Heart left ventricle (tissue), 13 donors: Measurements from ENCODE around the gene SATB2.

ENCODE experiments used
- POLR2A ChIP-seq, 2 donors: fragments of 450-650 bp; IDR thresholded peaks; one replicate each; pipeline ENCODE4 v1.6.1; 2017; ENCODE audit warnings: antibody characterized with exemption in 2 of 2, mild to moderate bottlenecking in 2 of 2, moderate library complexity in 2 of 2
- TF ChIP-seq, protein P1 (sequence below), 12 donors: fragments of 200-600 bp; sonication (generic) in 4 of 12; IDR thresholded peaks; one replicate each; pipeline versions ENCODE4 v1.5.0 to v1.8.0; 2018 to 2022; ENCODE audit warnings: antibody characterized with exemption in 12 of 12, mild to moderate bottlenecking in 5 of 12
- donor health status: ischemic (EF 13 %, LVEDD 7.1; RV severe dilation, severe dysfunction).
- donor health status: DM: no; HTN: yes; CAD: no.
- donor health status: DM: no; HTN: no; CAD: no.
- donor health status: ischemic (EF 25% LVEDD 6.9; RV normal size, moderate dysfunction).
- donor health status: ischemic (EF 25% LVEDD 5.7; RV mildly dilated, moderate dysfunction).
- donor health status: ischemic (EF 35%, LVEDD 5.7; RV mildly dilated, moderate dysfunction).
- donor health status: nonischemic (EF 11% LVEDD 7.7; RV severe dilation, severe dysfunction).
- donor health status: DM: yes; HTN: yes; CAD: no.
- donor health status: PGD.
- donor health status: ischemic (EF 29% LVEDD 5.4; RV normal size, mild dysfunction).
- donor health status: nonischemic (EF 23%, LVEDD 6.1; RV moderate dilation, normal function).

DNA sequence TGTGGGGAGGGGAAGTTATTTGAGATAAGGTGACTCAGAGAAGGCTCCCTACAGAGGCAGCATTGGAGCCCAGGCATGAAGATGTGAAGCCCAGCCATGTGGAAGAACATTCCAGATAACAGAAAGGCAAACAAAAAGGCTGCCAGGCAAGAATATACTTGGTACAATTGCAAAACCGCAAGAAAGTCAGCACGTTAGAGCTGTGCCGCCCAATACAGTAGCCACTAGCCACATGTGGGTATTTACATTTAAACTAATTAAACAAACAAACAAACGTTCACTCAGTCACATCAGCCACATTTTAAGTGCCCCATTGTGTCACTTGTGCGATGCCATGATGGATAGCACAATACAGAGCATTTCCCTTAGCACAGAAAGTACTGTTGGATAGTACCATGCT is 179.6 kb downstream of the SATB2 start:
- no peak for TF ChIP-seq POLR2A (IDR thresholded peaks at IDR 0.05)
- TF ChIP-seq, protein P1, sequence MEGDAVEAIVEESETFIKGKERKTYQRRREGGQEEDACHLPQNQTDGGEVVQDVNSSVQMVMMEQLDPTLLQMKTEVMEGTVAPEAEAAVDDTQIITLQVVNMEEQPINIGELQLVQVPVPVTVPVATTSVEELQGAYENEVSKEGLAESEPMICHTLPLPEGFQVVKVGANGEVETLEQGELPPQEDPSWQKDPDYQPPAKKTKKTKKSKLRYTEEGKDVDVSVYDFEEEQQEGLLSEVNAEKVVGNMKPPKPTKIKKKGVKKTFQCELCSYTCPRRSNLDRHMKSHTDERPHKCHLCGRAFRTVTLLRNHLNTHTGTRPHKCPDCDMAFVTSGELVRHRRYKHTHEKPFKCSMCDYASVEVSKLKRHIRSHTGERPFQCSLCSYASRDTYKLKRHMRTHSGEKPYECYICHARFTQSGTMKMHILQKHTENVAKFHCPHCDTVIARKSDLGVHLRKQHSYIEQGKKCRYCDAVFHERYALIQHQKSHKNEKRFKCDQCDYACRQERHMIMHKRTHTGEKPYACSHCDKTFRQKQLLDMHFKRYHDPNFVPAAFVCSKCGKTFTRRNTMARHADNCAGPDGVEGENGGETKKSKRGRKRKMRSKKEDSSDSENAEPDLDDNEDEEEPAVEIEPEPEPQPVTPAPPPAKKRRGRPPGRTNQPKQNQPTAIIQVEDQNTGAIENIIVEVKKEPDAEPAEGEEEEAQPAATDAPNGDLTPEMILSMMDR (IDR thresholded peaks at IDR 0.05): no peak
